Nephron progenitor cell (in vitro differentiated cells): Measurements from ENCODE around the gene HDHD5.

Experiments used
- DNase-seq: peaks from one replicate; pipeline ENCODE4 v3.0.0; 2021
- H3K27ac Mint-ChIP-seq: 2 replicates; pipeline ENCODE4 v1.8.0; 2021; ENCODE audit warnings: mild to moderate bottlenecking, moderate library complexity, mixed read lengths
- H3K27me3 Mint-ChIP-seq: 2 replicates; pipeline ENCODE4 v1.8.0; 2021; ENCODE audit warnings: mild to moderate bottlenecking, low read depth, mixed read lengths; ENCODE audit not compliant: poor library complexity
- H3K36me3 Mint-ChIP-seq: 2 replicates; pipeline ENCODE4 v1.8.0; 2021; ENCODE audit warnings: low read depth, mixed read lengths
- H3K4me1 Mint-ChIP-seq: 2 replicates; pipeline ENCODE4 v1.8.0; 2021; ENCODE audit warnings: mixed read lengths
- H3K4me3 Mint-ChIP-seq: 2 replicates; pipeline ENCODE4 v1.8.0; 2021; ENCODE audit warnings: mild to moderate bottlenecking, moderate library complexity, mixed read lengths
- H3K9me3 Mint-ChIP-seq: 2 replicates; pipeline ENCODE4 v1.8.0; 2021; ENCODE audit warnings: mild to moderate bottlenecking, moderate library complexity, mixed read lengths
- TF ChIP-seq, protein P1 (sequence below): fragments of 200-600 bp; sonication (generic); IDR thresholded peaks from 2 replicates; pipeline ENCODE4 v1.5.0; 2021; ENCODE audit warnings: antibody characterized with exemption

HDHD5 gene

DNA sequence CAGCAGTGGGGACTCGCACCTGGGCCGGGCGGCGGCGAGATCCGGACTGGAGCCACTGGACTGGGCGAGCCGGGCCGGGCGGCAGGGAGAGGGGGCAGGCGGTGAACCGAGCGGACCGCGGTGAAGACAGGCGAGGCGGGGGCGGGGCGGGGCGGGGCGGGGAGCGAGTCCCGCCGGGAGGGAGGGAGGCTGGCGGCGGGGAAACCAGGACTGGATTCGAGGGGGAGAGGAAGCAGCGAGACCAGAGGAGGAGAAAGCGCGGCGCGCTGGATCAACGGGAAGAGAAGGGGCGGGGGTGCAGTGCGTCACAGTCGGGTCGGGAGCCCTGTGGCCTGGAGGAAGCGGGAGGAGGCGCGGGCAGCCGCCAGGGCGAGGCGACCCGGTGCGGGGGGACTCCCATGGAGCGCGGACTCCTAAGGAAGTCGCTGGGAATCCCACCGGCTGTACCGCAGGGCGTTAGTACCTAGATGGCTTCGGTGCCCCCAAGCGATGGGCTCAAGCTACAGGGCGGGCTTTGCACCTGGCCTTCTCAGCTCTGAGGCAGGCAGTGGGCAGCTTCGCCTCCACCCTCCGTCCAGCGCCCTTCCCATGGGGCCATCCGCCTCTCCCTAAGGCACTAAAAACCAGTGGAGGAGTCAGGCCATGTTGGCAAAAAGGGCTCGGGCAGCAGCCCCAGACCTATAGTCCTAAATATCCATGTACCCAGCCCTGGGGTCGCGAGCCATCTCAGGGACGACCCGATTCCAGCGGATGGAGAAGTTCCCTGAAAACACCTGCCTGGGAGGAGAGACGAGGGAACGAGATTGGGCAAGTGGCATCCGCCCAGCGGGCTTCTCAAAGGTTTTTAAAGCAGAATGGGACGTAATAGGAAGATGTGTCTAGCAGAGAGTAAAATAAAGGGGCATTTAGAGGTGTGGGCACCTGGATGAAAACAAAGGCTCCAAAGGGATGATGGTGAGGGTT is 37.6 kb downstream of the HDHD5 start, which contains the start of gene TMEM121B:
Gene TMEM121B, minus strand, starts transcription at position 128 of the 963 bp plus-strand sequence. CDS start 233 bp downstream, outside the sequence.
- H3K27ac Mint-ChIP-seq, result no peak within 1 kb of the TSS
- H3K27me3 Mint-ChIP-seq, result peaks cover 44% of the 10 kb centered on the region
- DNase-seq, result peak; percentile 83
- TF ChIP-seq, protein P1, sequence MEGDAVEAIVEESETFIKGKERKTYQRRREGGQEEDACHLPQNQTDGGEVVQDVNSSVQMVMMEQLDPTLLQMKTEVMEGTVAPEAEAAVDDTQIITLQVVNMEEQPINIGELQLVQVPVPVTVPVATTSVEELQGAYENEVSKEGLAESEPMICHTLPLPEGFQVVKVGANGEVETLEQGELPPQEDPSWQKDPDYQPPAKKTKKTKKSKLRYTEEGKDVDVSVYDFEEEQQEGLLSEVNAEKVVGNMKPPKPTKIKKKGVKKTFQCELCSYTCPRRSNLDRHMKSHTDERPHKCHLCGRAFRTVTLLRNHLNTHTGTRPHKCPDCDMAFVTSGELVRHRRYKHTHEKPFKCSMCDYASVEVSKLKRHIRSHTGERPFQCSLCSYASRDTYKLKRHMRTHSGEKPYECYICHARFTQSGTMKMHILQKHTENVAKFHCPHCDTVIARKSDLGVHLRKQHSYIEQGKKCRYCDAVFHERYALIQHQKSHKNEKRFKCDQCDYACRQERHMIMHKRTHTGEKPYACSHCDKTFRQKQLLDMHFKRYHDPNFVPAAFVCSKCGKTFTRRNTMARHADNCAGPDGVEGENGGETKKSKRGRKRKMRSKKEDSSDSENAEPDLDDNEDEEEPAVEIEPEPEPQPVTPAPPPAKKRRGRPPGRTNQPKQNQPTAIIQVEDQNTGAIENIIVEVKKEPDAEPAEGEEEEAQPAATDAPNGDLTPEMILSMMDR, result no peak
- H3K9me3 Mint-ChIP-seq, result no peaks in the 10 kb centered on the region
- H3K36me3 Mint-ChIP-seq, result no peaks in the 10 kb centered on the region
- H3K4me1 Mint-ChIP-seq, result peaks cover 12% of the 10 kb centered on the region
- peak within 1 kb of the TSS; percentile 86 for H3K4me3 Mint-ChIP-seq

DNA sequence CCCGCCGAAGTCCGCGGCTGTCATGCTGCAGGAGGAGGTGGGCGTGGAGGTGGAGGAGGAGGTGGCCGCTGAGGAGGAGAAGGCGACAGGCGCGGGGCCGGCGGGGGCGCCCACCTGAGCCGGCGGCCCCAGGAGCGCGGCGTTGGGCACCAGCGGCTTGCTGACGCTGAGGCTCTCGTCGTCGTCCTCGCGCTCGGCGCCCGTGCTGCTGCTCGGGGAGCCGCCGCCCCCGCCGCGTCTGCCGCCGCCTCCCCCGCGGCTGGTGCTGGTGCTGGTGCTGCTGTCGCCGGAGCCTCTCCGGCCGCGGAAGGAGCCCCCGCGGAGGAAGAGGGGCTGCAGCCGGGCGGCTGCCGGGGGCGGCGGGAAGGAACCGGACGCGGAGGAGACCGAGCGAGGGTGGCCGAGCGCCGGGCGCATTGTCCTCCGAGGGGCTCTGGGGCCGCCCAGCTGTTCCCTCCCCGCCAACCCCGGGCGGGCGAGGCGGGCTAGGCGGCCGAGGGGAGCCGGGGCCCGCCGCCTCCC is 38.3 kb downstream of the HDHD5 start:
- peaks cover 44% of the 10 kb centered on the region for H3K27me3 Mint-ChIP-seq
- TF ChIP-seq, protein P1, result no peak
- H3K27ac Mint-ChIP-seq, result no peak overlapping the region
- no peaks in the 10 kb centered on the region for H3K36me3 Mint-ChIP-seq
- no peak overlapping the region for H3K4me3 Mint-ChIP-seq
- H3K4me1 Mint-ChIP-seq, result peaks cover 12% of the 10 kb centered on the region
- DNase-seq, result peak; percentile 56
- no peaks in the 10 kb centered on the region for H3K9me3 Mint-ChIP-seq

DNA sequence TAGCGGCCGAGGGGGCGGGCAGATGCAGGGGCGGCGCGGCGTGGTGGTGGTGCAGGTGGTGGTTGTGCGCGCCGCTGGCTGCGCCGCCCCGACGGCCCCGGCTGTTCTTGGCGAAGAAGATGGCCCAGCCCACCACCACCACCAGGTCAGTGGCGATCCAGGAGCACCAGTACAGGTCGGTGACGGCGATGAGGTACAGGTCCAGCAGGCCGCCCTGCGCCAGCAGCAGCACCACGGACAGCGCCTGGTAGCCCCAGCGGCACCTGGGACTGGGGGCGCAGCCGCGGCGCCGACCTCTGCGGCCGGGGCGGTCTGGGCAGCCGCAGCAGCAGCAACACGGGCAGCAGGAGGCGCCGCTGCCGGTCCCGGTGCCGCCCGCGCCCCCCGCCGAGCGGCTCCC is 38.8 kb downstream of the HDHD5 start:
- DNase-seq, result peak; percentile 95
- Mint-ChIP-seq H3K36me3 (no peaks in the 10 kb centered on the region), H3K27me3 (peaks cover 44% of the 10 kb centered on the region), H3K9me3 (no peaks in the 10 kb centered on the region), H3K27ac (no peak overlapping the region), H3K4me3 (peak overlapping the region; percentile 64), H3K4me1 (peaks cover 12% of the 10 kb centered on the region)
- TF ChIP-seq, protein P1, result no peak

DNA sequence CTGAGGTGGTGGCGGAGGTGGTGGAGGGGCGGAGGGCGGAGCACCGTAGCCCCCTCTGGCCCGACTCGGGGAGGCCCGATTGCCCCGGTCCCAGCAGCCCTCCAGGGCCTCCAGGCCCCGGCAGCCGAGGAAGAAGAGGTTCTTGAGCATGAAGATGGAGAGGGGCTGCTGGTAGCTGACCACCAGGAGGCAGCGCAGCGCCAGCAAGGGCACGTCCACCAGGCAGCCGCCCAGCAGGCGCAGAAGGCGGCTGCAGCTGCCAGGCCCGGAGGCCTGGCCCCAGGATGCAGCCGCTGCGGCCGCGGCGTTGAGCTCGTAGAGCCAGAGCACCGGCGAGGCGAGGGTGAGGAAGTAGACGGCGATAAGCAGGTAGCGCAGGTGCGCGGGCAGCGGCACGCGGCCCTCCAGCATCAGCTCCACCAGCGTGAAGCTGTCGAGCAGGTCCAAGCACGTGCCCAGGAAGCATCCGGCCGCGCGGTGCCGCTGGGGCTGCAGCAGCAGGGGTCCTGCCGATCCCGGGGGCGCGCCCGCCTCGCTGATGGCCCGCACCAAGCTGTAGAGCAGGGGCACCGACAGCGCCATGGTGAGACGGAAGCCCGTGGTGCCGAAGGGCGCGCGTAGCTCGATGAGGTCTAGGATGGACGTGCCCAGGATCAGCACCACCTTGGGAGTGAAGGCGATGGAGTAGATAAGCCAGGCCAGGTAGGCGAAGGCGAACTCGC is 39.4 kb downstream of the HDHD5 start:
- DNase-seq, result peak; percentile 35
- no peaks in the 10 kb centered on the region for H3K36me3 Mint-ChIP-seq
- H3K4me1 Mint-ChIP-seq, result peaks cover 12% of the 10 kb centered on the region

DNA sequence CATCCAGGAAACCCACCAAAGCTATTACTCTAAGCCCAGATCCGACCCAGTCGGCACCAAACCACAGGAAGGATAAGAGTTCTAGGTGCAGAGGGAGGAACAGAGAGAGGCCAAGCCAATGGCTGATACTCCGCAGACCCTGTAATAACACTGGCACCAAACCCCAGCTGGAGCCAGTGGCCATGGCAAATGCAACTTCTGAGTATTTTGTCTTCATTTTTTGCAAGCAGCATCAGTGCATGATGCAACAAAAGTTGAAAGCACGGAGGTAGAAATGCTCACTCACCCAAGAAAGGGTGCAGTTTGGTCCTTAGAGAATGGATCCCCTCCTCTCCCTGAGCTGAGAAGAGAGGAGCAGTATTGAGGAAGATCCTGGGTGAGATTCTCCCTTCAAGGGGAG is 40.7 kb downstream of the HDHD5 start:
- no peak for DNase-seq
- H3K27ac Mint-ChIP-seq, result no peak overlapping the region
- no peaks in the 10 kb centered on the region for H3K9me3 Mint-ChIP-seq
- H3K4me3 Mint-ChIP-seq, result peak overlapping the region; percentile 46
- TF ChIP-seq, protein P1, result no peak
- H3K36me3 Mint-ChIP-seq, result no peaks in the 10 kb centered on the region
- H3K4me1 Mint-ChIP-seq, result peaks cover 23% of the 10 kb centered on the region
- peaks cover 41% of the 10 kb centered on the region for H3K27me3 Mint-ChIP-seq

More for the DNA sequence above, 39.4 kb downstream of the HDHD5 start:
- Mint-ChIP-seq H3K4me3 (peak overlapping the region; percentile 68), H3K27me3 (peaks cover 44% of the 10 kb centered on the region), H3K27ac (no peak overlapping the region), H3K9me3 (no peaks in the 10 kb centered on the region)
- TF ChIP-seq, protein P1, result no peak
